Esophagus squamous epithelium (tissue), 5 donors: ENCODE data around the gene ARHGAP30. TPM values are rescaled to one million over a fixed set of nuclear protein-coding genes. Genes with fewer than 3 reads are reported as not detected.
"Not testable (repeated sequence)": the region's sequence is repeated elsewhere in the genome, so short reads cannot be mapped to it uniquely, and the experiment has no call there.

ENCODE experiments used
- DNase-seq: peaks from one replicate; lab custom pipeline; 2025; lab: John Stamatoyannopoulos, UW
- H3K27ac ChIP-seq, 4 donors: fragments of 200-600 bp; sonication (generic); one replicate each; pipeline ENCODE4 v1.5.1; 2016 to 2019; ENCODE audit warnings: mild to moderate bottlenecking in 1 of 4
- H3K27me3 ChIP-seq, 4 donors: fragments of 200-600 bp; sonication (generic); 1 replicate in 3 of 4; 2 replicates in 1 of 4; pipeline versions ENCODE4 v1.5.1 to v1.6.0; 2017 to 2021; ENCODE audit warnings: antibody characterized with exemption in 1 of 4
- H3K36me3 ChIP-seq, 3 donors: fragments of 200-600 bp; sonication (generic); one replicate each; pipeline ENCODE4 v1.5.1; 2016 to 2019
- H3K4me1 ChIP-seq, 3 donors: fragments of 200-600 bp; sonication (generic); one replicate each; pipeline ENCODE4 v1.5.1; 2017 to 2019
- H3K4me3 ChIP-seq, 4 donors: fragments of 200-600 bp; sonication (generic); 1 replicate in 3 of 4; 2 replicates in 1 of 4; pipeline ENCODE4 v1.5.1; 2016 to 2019; ENCODE audit warnings: mild to moderate bottlenecking in 2 of 4, moderate library complexity in 1 of 4
- H3K9me3 ChIP-seq, 3 donors: fragments of 200-600 bp; sonication (generic); one replicate each; pipeline ENCODE4 v1.5.1; 2016 to 2019
- POLR2A ChIP-seq, 4 donors: fragments of 450-650 bp; IDR thresholded peaks; one replicate each; pipeline ENCODE4 v1.6.1; 2017; ENCODE audit warnings: antibody characterized with exemption in 4 of 4, mild to moderate bottlenecking in 4 of 4, moderate library complexity in 3 of 4
- WGBS, 2 donors: methylation state at CpG; one replicate each; pipeline ENCODE4 v1.1.5; 2018; 5-methylcytosine and 5-hydroxymethylcytosine counted together
- intact Hi-C: fragments of 100-400 bp; cut with DNase I; formaldehyde crosslinking; loops from one replicate; pipeline ENCODE4 v1.15.0; 2022
- total RNA-seq, 4 donors: library from RNA; depleted of rRNA; stranded (reverse); fragments of >200 nt; gene quantifications; one replicate each; pipeline ENCODE4 v1.1.0, GENCODE V29; 2016
- TF ChIP-seq, protein P1 (sequence below), 6 experiments: fragments of 450-650 bp in 4 of 6; fragments of 200-600 bp in 2 of 6; sonication (generic) in 2 of 6; IDR thresholded peaks; one replicate each; pipeline ENCODE4 v1.5.1; 2016 to 2019; ENCODE audit warnings: antibody characterized with exemption in 6 of 6, mild to moderate bottlenecking in 4 of 6, moderate library complexity in 4 of 6
- donor health status: DM: yes; HTN: yes; CAD: no.

ARHGAP30 gene
- total RNA-seq, 4 donors from 2014 or later: 2.9 to 13.5 (median 7.4) TPM

DNA sequence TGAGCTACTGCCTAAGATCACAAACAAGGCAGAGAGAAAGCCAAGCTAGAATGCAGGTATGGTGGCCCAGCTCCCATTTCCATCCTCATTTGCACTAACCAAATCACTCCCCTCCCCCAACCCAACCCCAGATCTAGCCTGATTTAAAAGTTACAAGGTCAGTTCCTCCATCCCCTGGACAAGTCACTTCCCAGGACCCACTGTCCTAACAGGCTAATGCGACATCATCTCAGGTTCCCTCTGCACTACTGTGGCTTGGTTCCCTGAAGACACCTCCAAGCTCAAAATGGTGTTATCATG lies 51.1 kb downstream of the ARHGAP30 start:
- DNase-seq: no peak
- H3K27me3 ChIP-seq: peaks cover 0 to 10% (median 0%) of the 10 kb centered on the region in 4 donors
- intact Hi-C loops: no loop called here
- no peak for TF ChIP-seq POLR2A (IDR thresholded peaks at IDR 0.05)
- TF ChIP-seq, protein P1, sequence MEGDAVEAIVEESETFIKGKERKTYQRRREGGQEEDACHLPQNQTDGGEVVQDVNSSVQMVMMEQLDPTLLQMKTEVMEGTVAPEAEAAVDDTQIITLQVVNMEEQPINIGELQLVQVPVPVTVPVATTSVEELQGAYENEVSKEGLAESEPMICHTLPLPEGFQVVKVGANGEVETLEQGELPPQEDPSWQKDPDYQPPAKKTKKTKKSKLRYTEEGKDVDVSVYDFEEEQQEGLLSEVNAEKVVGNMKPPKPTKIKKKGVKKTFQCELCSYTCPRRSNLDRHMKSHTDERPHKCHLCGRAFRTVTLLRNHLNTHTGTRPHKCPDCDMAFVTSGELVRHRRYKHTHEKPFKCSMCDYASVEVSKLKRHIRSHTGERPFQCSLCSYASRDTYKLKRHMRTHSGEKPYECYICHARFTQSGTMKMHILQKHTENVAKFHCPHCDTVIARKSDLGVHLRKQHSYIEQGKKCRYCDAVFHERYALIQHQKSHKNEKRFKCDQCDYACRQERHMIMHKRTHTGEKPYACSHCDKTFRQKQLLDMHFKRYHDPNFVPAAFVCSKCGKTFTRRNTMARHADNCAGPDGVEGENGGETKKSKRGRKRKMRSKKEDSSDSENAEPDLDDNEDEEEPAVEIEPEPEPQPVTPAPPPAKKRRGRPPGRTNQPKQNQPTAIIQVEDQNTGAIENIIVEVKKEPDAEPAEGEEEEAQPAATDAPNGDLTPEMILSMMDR (IDR thresholded peaks at IDR 0.05): no peak
- peak overlapping the region; percentile 55 to 80 (median 78) for H3K4me3 ChIP-seq
- WGBS, 2 donors: 67% methylated on average over 1 of the region's 1 CpG; no CpG with 5 or more reads in 1 of the 2 donors
- H3K9me3 ChIP-seq: no peaks in the 10 kb centered on the region
- peaks cover 34 to 90% (median 49%) of the 10 kb centered on the region in 3 donors for H3K4me1 ChIP-seq
- no peaks in the 10 kb centered on the region for H3K36me3 ChIP-seq
- peak overlapping the region; percentile 82 to 99 (median 94) for H3K27ac ChIP-seq

DNA sequence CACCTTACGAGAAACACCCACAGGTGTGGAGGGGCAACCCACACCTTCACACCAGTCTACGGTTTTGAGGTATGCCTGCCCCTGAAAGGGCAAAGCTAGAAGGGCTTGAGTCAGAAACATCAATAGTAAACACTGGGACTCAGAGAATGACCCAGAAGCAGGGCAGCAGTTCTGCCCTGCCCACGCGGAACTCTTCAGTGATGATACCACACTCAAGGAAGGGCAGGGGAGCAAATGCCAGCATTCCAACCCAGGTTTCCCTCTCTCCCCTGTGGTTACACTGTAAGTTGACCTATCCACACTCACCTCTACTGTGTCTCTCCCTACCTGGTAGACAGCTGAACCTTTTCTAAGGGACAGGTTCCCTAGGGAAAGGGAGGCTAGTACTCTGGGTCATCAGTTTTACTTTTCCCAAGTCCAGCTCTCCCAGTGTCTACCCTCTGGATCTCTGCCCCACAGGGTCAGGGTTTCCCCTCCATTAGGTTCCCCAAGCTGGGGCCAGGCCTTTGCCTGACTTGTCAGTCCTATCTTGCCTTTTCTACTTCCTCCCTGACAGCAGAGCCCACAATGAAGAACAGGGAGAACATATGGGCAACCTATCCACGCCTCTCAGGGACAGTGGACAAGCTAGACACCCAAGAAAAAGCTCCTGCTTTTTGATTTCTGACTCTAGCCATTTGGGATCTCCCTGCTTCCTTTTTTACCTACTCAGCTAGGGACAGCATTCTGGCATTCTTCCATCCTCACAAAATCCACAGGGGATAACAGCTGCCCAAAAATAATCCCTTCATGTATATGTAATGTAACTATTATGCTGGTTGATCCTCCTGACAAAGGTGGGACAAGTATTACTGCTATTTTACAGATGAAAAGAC lies 51.7 kb downstream of the ARHGAP30 start:
- WGBS, 2 donors: 44 to 50% methylated on average over 1 to 2 of the region's 5 CpGs
- peaks cover 0 to 10% (median 0%) of the 10 kb centered on the region in 4 donors for H3K27me3 ChIP-seq
- H3K27ac ChIP-seq: peak overlapping the region; percentile 82 to 99 (median 94)
- H3K4me1 ChIP-seq: peaks cover 34 to 95% (median 54%) of the 10 kb centered on the region in 3 donors
- no peaks in the 10 kb centered on the region for H3K36me3 ChIP-seq
- H3K4me3 ChIP-seq: peak overlapping the region; percentile 55 to 80 (median 78)
- TF ChIP-seq, protein P1 (IDR thresholded peaks at IDR 0.05): no peak
- no peak for TF ChIP-seq POLR2A (IDR thresholded peaks at IDR 0.05)
- DNase-seq: no peak
- H3K9me3 ChIP-seq: no peaks in the 10 kb centered on the region
- intact Hi-C loops: no loop called here

GRCh38 chr1:161017181-161017580 lies 52.5 kb downstream of the ARHGAP30 start:
- DNase-seq, H3K9me3 ChIP-seq, H3K36me3 ChIP-seq, intact Hi-C loops: not testable (repeated sequence)
- Histone ChIP-seq H3K4me1 (peaks cover 34 to 98% (median 59%) of the 10 kb centered on the region in 3 donors), H3K27ac (peak overlapping the region; percentile 82 to 99 (median 94)), H3K27me3 (peaks cover 0 to 10% (median 0%) of the 10 kb centered on the region in 4 donors), H3K4me3 (peak overlapping the region in 2 of 4 donors; percentile 5 to 55)
- 42 to 74% methylated on average over 6 of the region's 7 CpGs for WGBS, 2 donors

DNA sequence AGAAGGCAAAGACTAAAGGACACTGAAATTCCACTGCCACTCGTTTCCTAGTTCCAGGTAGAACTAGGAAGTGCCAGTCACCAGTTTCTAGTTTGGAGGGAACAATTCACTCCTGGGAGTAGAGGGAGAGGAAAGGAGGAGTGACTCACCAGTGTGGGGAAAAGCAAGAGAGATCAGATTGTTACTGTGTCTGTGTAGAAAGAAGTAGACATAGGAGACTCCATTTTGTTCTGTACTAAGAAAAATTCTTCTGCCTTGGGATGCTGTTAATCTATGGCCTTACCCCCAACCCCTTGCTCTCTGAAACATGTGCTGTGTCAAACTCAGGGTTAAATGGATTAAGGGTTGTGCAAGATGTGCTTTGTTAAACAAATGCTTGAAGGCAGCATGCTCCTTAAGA lies 53.0 kb downstream of the ARHGAP30 start:
- DNase-seq, intact Hi-C loops, H3K9me3 ChIP-seq, H3K36me3 ChIP-seq, H3K4me3 ChIP-seq: not testable (repeated sequence)
- peak overlapping the region; percentile 69 to 99 (median 94) for H3K27ac ChIP-seq
- peaks cover 32 to 98% (median 58%) of the 10 kb centered on the region in 3 donors for H3K4me1 ChIP-seq
- 11 to 23% methylated on average over 1 of the region's 1 CpG for WGBS, 2 donors
- peaks cover 0 to 10% (median 0%) of the 10 kb centered on the region in 4 donors for H3K27me3 ChIP-seq

GRCh38 chr1:161013488-161014230 lies 56.0 kb downstream of the ARHGAP30 start:
- H3K9me3 ChIP-seq: no peaks in the 10 kb centered on the region
- peak in 2 of 4 donors; percentile 16 to 61 for TF ChIP-seq POLR2A (IDR thresholded peaks at IDR 0.05)
- TF ChIP-seq, protein P1 (IDR thresholded peaks at IDR 0.05): peak in 1 of 6 experiments; percentile 13
- peaks cover 24 to 90% (median 47%) of the 10 kb centered on the region in 3 donors for H3K4me1 ChIP-seq
- peak overlapping the region in 3 of 4 donors; percentile 22 to 53 (median 23) for H3K4me3 ChIP-seq
- H3K27ac ChIP-seq: peak overlapping the region; percentile 83 to 99 (median 92)
- no peaks in the 10 kb centered on the region for H3K27me3 ChIP-seq
- WGBS, 2 donors: 10 to 16% methylated on average over 5 to 13 of the region's 15 CpGs
- peaks cover 0 to 8% (median 0%) of the 10 kb centered on the region in 3 donors for H3K36me3 ChIP-seq
- peak; percentile 75 for DNase-seq
- intact Hi-C loops: no loop called here
